MCF 10A (cell line): Measurements from ENCODE around the gene TNS3. TPM values are rescaled to one million over a fixed set of nuclear protein-coding genes. Genes with fewer than 3 reads are reported as not detected.
A peak's percentile ranks its signal among the peaks of the same experiment; 100 is the strongest.
"Not testable (repeated sequence)": the region's sequence is repeated elsewhere in the genome, so short reads cannot be mapped to it uniquely, and the experiment has no call there.

Experiments
- BruUV-seq: library from RNA; stranded (reverse); fragments of 400-500 nt; replicated peaks from 2 replicates; lab custom pipeline; 2021; lab: Mats Ljungman, UMichigan
- CTCF ChIA-PET: fragments of 300-600 bp; sonication (Branson Sonifier 250); formaldehyde crosslinking; extraction: SDS; loops from one replicate; lab custom pipeline; 2021; ENCODE audit warnings: antibody characterized with exemption, inconsistent platforms; lab: Yijun Ruan, JAX
- POLR2A ChIA-PET: fragments of 300-600, 350-650 bp; sonication (Branson Sonifier 250); formaldehyde crosslinking; extraction: SDS; loops from one replicate; lab custom pipeline; 2020; ENCODE audit warnings: antibody characterized with exemption, inconsistent platforms; lab: Yijun Ruan, JAX
- DNase-seq: peaks from one replicate; pipeline ENCODE4 v3.0.0-alpha.2; 2018; ENCODE audit not compliant: unreplicated experiment
- H3K27ac Mint-ChIP-seq: one replicate; pipeline ENCODE4 v1.8.0; 2022; ENCODE audit warnings: mild to moderate bottlenecking, low read depth, mixed read lengths; ENCODE audit not compliant: unreplicated experiment
- H3K27me3 Mint-ChIP-seq: one replicate; pipeline ENCODE4 v1.8.0; 2022; ENCODE audit warnings: mixed read lengths; ENCODE audit not compliant: insufficient read depth, unreplicated experiment
- H3K36me3 Mint-ChIP-seq: one replicate; pipeline ENCODE4 v1.8.0; 2022; ENCODE audit warnings: mild to moderate bottlenecking, moderate library complexity, mixed read lengths; ENCODE audit not compliant: insufficient read depth, unreplicated experiment
- H3K4me1 Mint-ChIP-seq: one replicate; pipeline ENCODE4 v1.8.0; 2022; ENCODE audit warnings: mixed read lengths; ENCODE audit not compliant: insufficient read depth, unreplicated experiment
- H3K4me3 Mint-ChIP-seq: one replicate; pipeline ENCODE4 v1.8.0; 2022; ENCODE audit warnings: mild to moderate bottlenecking, moderate library complexity, mixed read lengths; ENCODE audit not compliant: unreplicated experiment
- H3K9me3 Mint-ChIP-seq: one replicate; pipeline ENCODE4 v1.8.0; 2022; ENCODE audit warnings: mixed read lengths; ENCODE audit not compliant: unreplicated experiment
- intact Hi-C: fragments of 100-400 bp; cut with micrococcal nuclease; formaldehyde crosslinking; loops from 2 replicates; pipeline ENCODE4 v1.14.1; 2022
- total RNA-seq: library from RNA; stranded (reverse); gene quantifications from 2 replicates; pipeline ENCODE4 v1.2.3, GENCODE V29; 2022
- TF ChIP-seq, protein P1 (sequence below): fragments of 200-600 bp; IDR thresholded peaks from one replicate; pipeline ENCODE4 v1.8.0; 2022; ENCODE audit warnings: antibody characterized with exemption, mild to moderate bottlenecking; ENCODE audit not compliant: unreplicated experiment

Gene TNS3
- total RNA-seq, 1 experiment from 2014 or later, result 30.1 TPM

DNA sequence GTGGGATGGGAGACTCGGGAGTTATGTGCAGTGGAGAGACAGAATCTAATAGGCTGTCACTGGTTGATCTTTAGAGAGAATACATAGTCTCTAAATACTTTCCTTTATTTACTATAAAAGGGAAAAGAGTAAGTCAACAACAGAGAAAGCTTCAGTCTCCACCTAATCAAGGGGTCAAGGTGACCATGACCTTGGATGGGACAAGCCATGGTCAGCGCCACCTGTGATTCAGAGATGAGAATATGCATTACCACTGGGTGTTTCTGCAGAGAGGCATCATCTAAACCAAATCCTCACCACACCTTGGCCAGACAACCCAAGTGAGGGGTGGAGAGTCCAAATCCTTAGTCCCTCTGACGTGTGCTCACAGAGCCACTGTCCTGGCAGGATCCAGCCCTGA is 39.9 kb downstream of the TNS3 start:
- intact Hi-C loops, result no loop called here
- ChIA-PET POLR2A (interaction anchor here (0.9 kb wide), 1 partner anchor 14 kb away, joined by 3 read pairs; no protein-coding TSS in a partner anchor), CTCF (no interaction called here)
- BruUV-seq, result no TSS peak
- H3K4me3 Mint-ChIP-seq, result no peak overlapping the region
- peaks cover 27% of the 10 kb centered on the region for H3K36me3 Mint-ChIP-seq
- TF ChIP-seq, protein P1, sequence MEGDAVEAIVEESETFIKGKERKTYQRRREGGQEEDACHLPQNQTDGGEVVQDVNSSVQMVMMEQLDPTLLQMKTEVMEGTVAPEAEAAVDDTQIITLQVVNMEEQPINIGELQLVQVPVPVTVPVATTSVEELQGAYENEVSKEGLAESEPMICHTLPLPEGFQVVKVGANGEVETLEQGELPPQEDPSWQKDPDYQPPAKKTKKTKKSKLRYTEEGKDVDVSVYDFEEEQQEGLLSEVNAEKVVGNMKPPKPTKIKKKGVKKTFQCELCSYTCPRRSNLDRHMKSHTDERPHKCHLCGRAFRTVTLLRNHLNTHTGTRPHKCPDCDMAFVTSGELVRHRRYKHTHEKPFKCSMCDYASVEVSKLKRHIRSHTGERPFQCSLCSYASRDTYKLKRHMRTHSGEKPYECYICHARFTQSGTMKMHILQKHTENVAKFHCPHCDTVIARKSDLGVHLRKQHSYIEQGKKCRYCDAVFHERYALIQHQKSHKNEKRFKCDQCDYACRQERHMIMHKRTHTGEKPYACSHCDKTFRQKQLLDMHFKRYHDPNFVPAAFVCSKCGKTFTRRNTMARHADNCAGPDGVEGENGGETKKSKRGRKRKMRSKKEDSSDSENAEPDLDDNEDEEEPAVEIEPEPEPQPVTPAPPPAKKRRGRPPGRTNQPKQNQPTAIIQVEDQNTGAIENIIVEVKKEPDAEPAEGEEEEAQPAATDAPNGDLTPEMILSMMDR, result no peak
- DNase-seq, result no peak
- no peak overlapping the region for H3K27ac Mint-ChIP-seq
- H3K4me1 Mint-ChIP-seq, result peaks cover 22% of the 10 kb centered on the region
- H3K27me3 Mint-ChIP-seq, result no peaks in the 10 kb centered on the region
- no peaks in the 10 kb centered on the region for H3K9me3 Mint-ChIP-seq

DNA sequence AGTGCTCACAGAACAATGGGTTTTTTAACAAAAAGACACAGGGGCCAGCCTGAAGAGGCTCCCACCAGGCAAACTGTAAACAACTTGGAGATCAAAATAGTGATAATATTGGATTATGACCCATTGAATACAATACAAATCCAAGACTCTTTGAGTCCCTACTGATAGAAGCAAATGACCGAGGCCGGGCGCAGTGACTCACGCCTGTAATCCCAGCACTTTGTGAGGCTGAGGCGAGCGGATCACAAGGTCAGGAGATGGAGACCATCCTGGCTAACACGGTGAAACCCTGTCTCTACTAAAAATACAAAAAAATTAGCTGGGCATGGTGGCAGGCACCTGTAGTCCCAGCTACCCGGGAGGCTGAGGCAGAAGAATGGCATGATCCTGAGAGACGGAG is 40.4 kb downstream of the TNS3 start:
- CTCF ChIA-PET, H3K27ac Mint-ChIP-seq, POLR2A ChIA-PET, DNase-seq, H3K9me3 Mint-ChIP-seq, intact Hi-C loops, BruUV-seq, H3K4me3 Mint-ChIP-seq, H3K27me3 Mint-ChIP-seq: not testable (repeated sequence)
- peaks cover 19% of the 10 kb centered on the region for H3K4me1 Mint-ChIP-seq
- peaks cover 27% of the 10 kb centered on the region for H3K36me3 Mint-ChIP-seq

GRCh38 chr7:47540387-47541350 is 41.2 kb downstream of the TNS3 start:
- TF ChIP-seq, protein P1, result no peak
- Mint-ChIP-seq H3K9me3 (no peaks in the 10 kb centered on the region), H3K4me1 (peaks cover 19% of the 10 kb centered on the region), H3K4me3 (no peak overlapping the region), H3K36me3 (peaks cover 19% of the 10 kb centered on the region), H3K27ac (peak overlapping the region; percentile 13), H3K27me3 (no peaks in the 10 kb centered on the region)
- ChIA-PET POLR2A (interaction anchor here (0.5 kb wide), 1 partner anchor 16 kb away, joined by 3 read pairs; no protein-coding TSS in a partner anchor), CTCF (interaction anchor here (0.6 kb wide), 1 partner anchor 51 kb away, joined by 3 read pairs; no protein-coding TSS in a partner anchor)
- intact Hi-C loops, result no loop called here
- no peak for DNase-seq
- BruUV-seq, result no TSS peak

- no peaks in the 10 kb centered on the region for H3K9me3 Mint-ChIP-seq
- CTCF ChIA-PET, result no interaction called here
- intact Hi-C loops, result no loop called here
- no peak for DNase-seq
- H3K4me1 Mint-ChIP-seq, result peaks cover 19% of the 10 kb centered on the region
- no peak overlapping the region for H3K4me3 Mint-ChIP-seq
- H3K27ac Mint-ChIP-seq, result peak overlapping the region; percentile 13
- no peaks in the 10 kb centered on the region for H3K27me3 Mint-ChIP-seq
- TF ChIP-seq, protein P1, result no peak
- H3K36me3 Mint-ChIP-seq, result peaks cover 14% of the 10 kb centered on the region
- no TSS peak for BruUV-seq
- POLR2A ChIA-PET, result interaction anchor here (0.5 kb wide), 1 partner anchor 17 kb away, joined by 3 read pairs; no protein-coding TSS in a partner anchor
Measured at GRCh38 chr7:47540053-47540386, 41.9 kb downstream of the TNS3 start.
